Cardiac fibroblast (primary cell): ENCODE results near the gene C16orf92.

ENCODE experiments used
- DNase-seq, 2 donors: peaks; one replicate each; pipeline versions ENCODE4 v3.0.0 to v3.0.0-alpha.2; 2010; ENCODE audit warnings: low read depth in 2 of 2
- H3K4me3 ChIP-seq, 2 donors: replicated peaks in 1 of 2; 1 replicate in 1 of 2; 2 replicates in 1 of 2; pipeline ENCODE4 v1.5.1; 2011; ENCODE audit warnings: low read depth in 2 of 2, low read length in 2 of 2, mild to moderate bottlenecking in 2 of 2, moderate library complexity in 1 of 2
- CTCF ChIP-seq: IDR thresholded peaks from one replicate; pipeline ENCODE4 v1.5.1; 2011; ENCODE audit warnings: low read depth, mild to moderate bottlenecking, low read length, inconsistent platforms

C16orf92 gene

GRCh38 chr16:29984764-29985147 lies 38.2 kb upstream of the C16orf92 start:
- no peak for DNase-seq
- no peak for TF ChIP-seq CTCF
- H3K4me3 ChIP-seq = no peak overlapping the region

- DNase-seq = no peak
- H3K4me3 ChIP-seq = no peak overlapping the region
- no peak for TF ChIP-seq CTCF
Measured at GRCh38 chr16:29985271-29985811, 37.7 kb upstream of the C16orf92 start.

GRCh38 chr16:29986231-29986630 lies 36.8 kb upstream of the C16orf92 start:
- H3K4me3 ChIP-seq = no peak overlapping the region
- no peak for TF ChIP-seq CTCF
- no peak for DNase-seq

- H3K4me3 ChIP-seq = no peak overlapping the region
- no peak for DNase-seq
- TF ChIP-seq CTCF = no peak
Measured at GRCh38 chr16:29986931-29987330, 36.1 kb upstream of the C16orf92 start.

- TF ChIP-seq CTCF = no peak
- no peak for DNase-seq
- no peak overlapping the region for H3K4me3 ChIP-seq
Measured at GRCh38 chr16:29987371-29988085, 35.5 kb upstream of the C16orf92 start.

GRCh38 chr16:29988346-29989075 lies 34.5 kb upstream of the C16orf92 start:
- DNase-seq = no peak
- TF ChIP-seq CTCF = no peak
- H3K4me3 ChIP-seq = no peak overlapping the region
